Esophagus squamous epithelium (tissue), 4 donors: ENCODE results near the gene BARX1.

Source experiments
- CTCF ChIP-seq, 6 experiments: fragments of 450-650 bp in 4 of 6; fragments of 200-600 bp in 2 of 6; sonication (generic) in 2 of 6; IDR thresholded peaks; one replicate each; pipeline ENCODE4 v1.5.1; 2016 to 2019; ENCODE audit warnings: antibody characterized with exemption in 6 of 6, mild to moderate bottlenecking in 4 of 6, moderate library complexity in 4 of 6
- POLR2A ChIP-seq, 4 donors: fragments of 450-650 bp; IDR thresholded peaks; one replicate each; pipeline ENCODE4 v1.6.1; 2017; ENCODE audit warnings: antibody characterized with exemption in 4 of 4, mild to moderate bottlenecking in 4 of 4, moderate library complexity in 3 of 4

DNA sequence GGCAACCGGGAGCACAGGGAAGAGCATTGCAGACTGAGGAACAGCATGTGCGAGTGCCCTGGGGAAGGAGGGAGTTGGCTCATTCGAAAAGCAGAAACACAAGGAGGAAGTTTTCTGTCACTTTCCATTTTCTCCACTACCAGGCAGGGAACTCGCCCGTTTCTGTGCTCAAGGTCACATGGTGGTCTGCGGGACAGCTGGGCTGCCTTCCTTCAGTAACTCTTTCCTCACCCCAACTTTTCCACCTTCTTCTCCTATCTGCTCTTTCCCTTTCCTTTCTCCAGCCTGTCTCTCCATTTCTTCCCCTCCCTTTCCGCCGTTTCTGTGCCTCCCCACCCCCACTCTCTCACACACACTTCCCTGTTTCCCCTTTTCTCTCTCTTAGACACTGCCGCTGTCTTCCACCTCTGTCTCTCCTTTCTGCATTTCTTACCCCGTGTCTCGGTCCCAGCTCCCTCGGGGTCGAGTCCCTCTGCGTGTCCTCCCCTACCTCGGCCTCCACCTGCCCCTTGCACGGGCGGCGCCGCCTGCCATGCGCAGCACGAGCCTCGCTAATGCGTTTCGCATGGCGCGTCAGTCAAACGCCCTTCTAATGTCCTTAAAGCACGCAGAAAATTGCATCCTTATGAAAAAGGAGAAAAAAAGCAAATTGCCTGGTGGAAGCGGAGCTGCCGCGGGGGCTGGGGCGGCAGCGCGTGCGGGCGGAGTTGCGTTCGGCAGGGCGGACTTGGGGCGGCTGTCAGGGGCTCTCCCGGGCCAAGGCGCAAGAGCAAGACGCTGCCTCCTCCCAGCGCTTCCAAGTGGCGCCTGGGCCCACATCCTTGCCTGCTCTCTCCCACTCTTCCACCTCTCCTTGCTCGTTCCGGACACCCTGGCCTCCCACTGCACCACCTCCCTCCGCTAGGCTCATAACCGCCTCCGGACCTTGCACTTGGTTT is 9.5 kb downstream of the BARX1 start:
- TF ChIP-seq CTCF (IDR thresholded peaks at IDR 0.05) (no peak), POLR2A (IDR thresholded peaks at IDR 0.05) (no peak)
